ENCODE results near the gene CCDC88B. TPM values are rescaled to one million over a fixed set of nuclear protein-coding genes. Genes with fewer than 3 reads are reported as not detected.

The CCDC88B gene
- total RNA-seq, 1 experiment from 2014 or later, result 17.1 TPM

- Histone ChIP-seq H3K4me1 (ENCODE audit: control insufficient read depth, insufficient read depth, low read length) (peaks cover 6% of the 10 kb centered on the region; the same call in 1 of the 2 replicates), H3K27ac (ENCODE audit: low read length) (no peak overlapping the region), H3K36me3 (ENCODE audit: control insufficient read depth, insufficient read depth, low read length) (no peaks in the 10 kb centered on the region), H3K4me3 (ENCODE audit: low read depth in 2 of 2, low read length in 2 of 2) (no peak overlapping the region), H3K9me3 (ENCODE audit: control insufficient read depth, insufficient read depth, low read depth, low read length) (no peaks in the 10 kb centered on the region), H3K27me3 (ENCODE audit: control insufficient read depth, insufficient read depth, low read length) (no peaks in the 10 kb centered on the region)
- ATAC-seq (no peak), DNase-seq (ENCODE audit: low read depth, low spot score) (no peak)
- no peak for TF ChIP-seq SIN3A (IDR thresholded peaks at IDR 0.05; ENCODE audit: borderline replicate concordance, insufficient read depth, low read depth, low read length)
- TF ChIP-seq CTCF (IDR thresholded peaks at IDR 0.05), result no peak
- no peak for TF ChIP-seq POLR2AphosphoS5 (IDR thresholded peaks at IDR 0.05; ENCODE audit: low read depth, low read length)
- no peak for TF ChIP-seq REST (IDR thresholded peaks at IDR 0.05; ENCODE audit: insufficient read depth in 1 of 2, low read depth in 2 of 2, low read length in 1 of 2)
- intact Hi-C loops (cut with micrococcal nuclease; ENCODE audit: unreplicated experiment) (no loop called here), in situ Hi-C loops (cut with HindIII; ENCODE audit: low pct_unique_long_range_greater_than_20kb, low sequenced_read_pairs) (no loop called here)
- CTCF ChIA-PET, result no interaction called here
- POLR2A ChIA-PET, result no interaction called here
- BruUV-seq (replicated peaks), result no TSS peak
Measured at GRCh38 chr11:64383580-64383979, 43.6 kb downstream of the CCDC88B start.

GRCh38 chr11:64384028-64384737, 44.2 kb downstream of the CCDC88B start:
- Histone ChIP-seq H3K27ac (ENCODE audit: low read length) (no peak overlapping the region), H3K27me3 (ENCODE audit: control insufficient read depth, insufficient read depth, low read length) (no peaks in the 10 kb centered on the region), H3K4me3 (ENCODE audit: low read depth in 2 of 2, low read length in 2 of 2) (no peak overlapping the region), H3K36me3 (ENCODE audit: control insufficient read depth, insufficient read depth, low read length) (no peaks in the 10 kb centered on the region), H3K4me1 (ENCODE audit: control insufficient read depth, insufficient read depth, low read length) (peaks cover 6% of the 10 kb centered on the region; the same call in 1 of the 2 replicates), H3K9me3 (ENCODE audit: control insufficient read depth, insufficient read depth, low read depth, low read length) (no peaks in the 10 kb centered on the region)
- TF ChIP-seq CTCF (IDR thresholded peaks at IDR 0.05) (no peak), SIN3A (IDR thresholded peaks at IDR 0.05; ENCODE audit: borderline replicate concordance, insufficient read depth, low read depth, low read length) (no peak), TCF7L2 (IDR thresholded peaks at IDR 0.05; ENCODE audit: low read depth, low read length) (no peak), REST (IDR thresholded peaks at IDR 0.05; ENCODE audit: insufficient read depth in 1 of 2, low read depth in 2 of 2, low read length in 1 of 2) (no peak), POLR2AphosphoS5 (IDR thresholded peaks at IDR 0.05; ENCODE audit: low read depth, low read length) (no peak)
- in situ Hi-C loops (cut with HindIII; ENCODE audit: low pct_unique_long_range_greater_than_20kb, low sequenced_read_pairs), result no loop called here
- ATAC-seq, result peak; percentile 50; the same call in 1 of the 2 replicates
- ChIA-PET CTCF (no interaction called here), POLR2A (no interaction called here)
- intact Hi-C loops (cut with micrococcal nuclease; ENCODE audit: unreplicated experiment), result no loop called here
- no peak for DNase-seq (ENCODE audit: low read depth, low spot score)
- BruUV-seq (replicated peaks), result no TSS peak

Measured in Panc1 (cell line).